ENCODE results near the gene MFAP4.

MFAP4 gene

GRCh38 chr17:19403021-19403420 lies 16.0 kb upstream of the MFAP4 start:
- no peaks in the 10 kb centered on the region for H3K9me2 ChIP-seq (replicated peaks; ENCODE audit: insufficient read depth, low read length)
- no peaks in the 10 kb centered on the region for H4K20me1 ChIP-seq (ENCODE audit: insufficient read depth, low read length)
- no peak overlapping the region for H3K4me3 ChIP-seq (ENCODE audit: low read length)
- no peak overlapping the region for H3K27ac ChIP-seq (ENCODE audit: low read length)
- H3K27me3 ChIP-seq (replicated peaks; ENCODE audit: insufficient read depth, low read length): no peaks in the 10 kb centered on the region
- no peaks in the 10 kb centered on the region for H3F3A ChIP-seq (ENCODE audit: insufficient read depth, low read length)
- no peaks in the 10 kb centered on the region for H3K9me3 ChIP-seq (replicated peaks; ENCODE audit: insufficient read depth, low read length)
- no peak overlapping the region for H3K9ac ChIP-seq (ENCODE audit: low read length)
- H3K4me2 ChIP-seq (ENCODE audit: low read depth, low read length): no peak overlapping the region
- no peaks in the 10 kb centered on the region for H3K79me2 ChIP-seq (ENCODE audit: low read length)
- TF ChIP-seq EZH2phosphoT487 (IDR thresholded peaks at IDR 0.05; ENCODE audit: low read length) (no peak), CTCF (IDR thresholded peaks at IDR 0.05; ENCODE audit: low read length) (no peak), EZH2 (optimal IDR thresholded peaks at IDR 0.05; ENCODE audit: low read depth, low read length) (no peak)
- no peak for DNase-seq
- no peak overlapping the region for H2AFZ ChIP-seq (ENCODE audit: low read length)
- H3K36me3 ChIP-seq (replicated peaks; ENCODE audit: insufficient read depth, low read length): no peaks in the 10 kb centered on the region
- H3K4me1 ChIP-seq (ENCODE audit: low read length): no peaks in the 10 kb centered on the region

DNA sequence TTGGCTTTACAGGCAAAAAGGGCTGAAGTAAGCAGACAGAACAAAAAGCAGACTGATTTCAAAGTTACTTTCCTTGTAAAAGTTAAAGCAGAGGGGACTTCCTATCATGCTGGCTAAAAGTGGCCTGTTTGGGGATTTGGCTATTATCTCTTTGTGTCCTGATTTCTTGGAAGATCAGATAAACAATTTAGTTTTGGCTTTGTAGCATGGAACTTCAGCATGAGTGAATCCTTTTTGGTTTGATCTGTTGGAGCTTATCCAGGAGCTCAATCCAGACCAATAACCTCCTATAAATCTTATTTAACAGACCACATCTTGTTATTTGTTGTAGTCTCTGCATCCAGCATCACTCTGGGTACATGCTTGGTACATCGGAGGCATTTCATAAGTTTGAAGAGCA lies 15.2 kb upstream of the MFAP4 start:
- Histone ChIP-seq H4K20me1 (ENCODE audit: insufficient read depth, low read length) (no peaks in the 10 kb centered on the region), H3K4me2 (ENCODE audit: low read depth, low read length) (no peak overlapping the region), H3F3A (ENCODE audit: insufficient read depth, low read length) (no peaks in the 10 kb centered on the region), H3K36me3 (replicated peaks; ENCODE audit: insufficient read depth, low read length) (no peaks in the 10 kb centered on the region), H2AFZ (ENCODE audit: low read length) (no peak overlapping the region), H3K9me2 (replicated peaks; ENCODE audit: insufficient read depth, low read length) (no peaks in the 10 kb centered on the region), H3K27ac (ENCODE audit: low read length) (no peak overlapping the region), H3K4me3 (ENCODE audit: low read length) (no peak overlapping the region), H3K9me3 (replicated peaks; ENCODE audit: insufficient read depth, low read length) (no peaks in the 10 kb centered on the region), H3K27me3 (replicated peaks; ENCODE audit: insufficient read depth, low read length) (no peaks in the 10 kb centered on the region), H3K4me1 (ENCODE audit: low read length) (peaks cover 6% of the 10 kb centered on the region), H3K9ac (ENCODE audit: low read length) (no peak overlapping the region), H3K79me2 (ENCODE audit: low read length) (no peaks in the 10 kb centered on the region)
- DNase-seq: no peak
- TF ChIP-seq CTCF (IDR thresholded peaks at IDR 0.05; ENCODE audit: low read length) (no peak), EZH2 (optimal IDR thresholded peaks at IDR 0.05; ENCODE audit: low read depth, low read length) (no peak), EZH2phosphoT487 (IDR thresholded peaks at IDR 0.05; ENCODE audit: low read length) (no peak)

DNA sequence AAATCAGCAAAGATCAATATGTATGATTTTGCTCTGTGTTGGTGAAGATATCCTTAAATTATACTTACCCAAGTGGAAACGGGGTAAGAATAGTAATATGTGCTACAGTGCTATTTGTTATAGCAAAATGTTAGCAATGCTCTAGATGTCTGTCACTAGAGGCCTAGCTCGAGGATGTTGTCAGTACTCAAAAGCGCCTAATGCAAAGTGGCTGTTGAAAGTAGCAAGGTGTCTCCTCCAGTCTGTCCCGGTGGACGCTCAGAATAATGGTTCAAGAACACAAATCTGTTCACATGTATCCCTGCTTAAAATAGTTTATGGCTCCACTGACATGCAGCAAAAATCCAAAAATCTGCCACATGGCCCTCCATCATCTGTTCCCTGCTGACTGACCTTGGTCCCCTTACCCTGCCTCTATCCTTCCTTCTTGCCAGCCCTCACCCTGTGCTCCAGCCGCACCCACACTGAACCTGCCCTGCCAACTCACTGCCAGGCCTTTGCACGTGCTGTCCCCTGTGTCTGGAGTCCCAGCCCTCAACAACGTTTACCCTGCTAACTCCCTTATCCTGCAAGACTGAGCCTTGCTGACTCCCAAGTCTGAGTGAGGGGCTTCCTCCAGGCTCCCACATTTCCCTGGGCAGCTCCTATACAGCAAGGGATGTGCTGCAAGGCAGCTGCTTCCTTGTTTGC lies 14.5 kb upstream of the MFAP4 start:
- Histone ChIP-seq H2AFZ (ENCODE audit: low read length) (no peak overlapping the region), H3K9me2 (replicated peaks; ENCODE audit: insufficient read depth, low read length) (no peaks in the 10 kb centered on the region), H3K4me2 (ENCODE audit: low read depth, low read length) (no peak overlapping the region), H3K27me3 (replicated peaks; ENCODE audit: insufficient read depth, low read length) (no peaks in the 10 kb centered on the region), H3K79me2 (ENCODE audit: low read length) (no peaks in the 10 kb centered on the region), H3K36me3 (replicated peaks; ENCODE audit: insufficient read depth, low read length) (no peaks in the 10 kb centered on the region), H3K9ac (ENCODE audit: low read length) (no peak overlapping the region), H4K20me1 (ENCODE audit: insufficient read depth, low read length) (no peaks in the 10 kb centered on the region), H3K9me3 (replicated peaks; ENCODE audit: insufficient read depth, low read length) (no peaks in the 10 kb centered on the region), H3K4me1 (ENCODE audit: low read length) (peaks cover 6% of the 10 kb centered on the region), H3F3A (ENCODE audit: insufficient read depth, low read length) (no peaks in the 10 kb centered on the region), H3K27ac (ENCODE audit: low read length) (no peak overlapping the region), H3K4me3 (ENCODE audit: low read length) (no peak overlapping the region)
- no peak for TF ChIP-seq EZH2phosphoT487 (IDR thresholded peaks at IDR 0.05; ENCODE audit: low read length)
- no peak for TF ChIP-seq EZH2 (optimal IDR thresholded peaks at IDR 0.05; ENCODE audit: low read depth, low read length)
- no peak for TF ChIP-seq CTCF (IDR thresholded peaks at IDR 0.05; ENCODE audit: low read length)
- DNase-seq: no peak
